GM12873 (cell line): ENCODE results near the gene GALNTL6.

Experiments
- TF ChIP-seq, protein P1 (sequence below): IDR thresholded peaks from 2 replicates; pipeline ENCODE4 v1.5.1; 2012; ENCODE audit warnings: low read depth, mild to moderate bottlenecking, moderate library complexity, low read length, control low read depth; ENCODE audit not compliant: insufficient read depth; ENCODE audit errors: missing control alignments

Gene GALNTL6

GRCh38 chr4:171981185-171981584, 168.0 kb downstream of the GALNTL6 start:
- TF ChIP-seq, protein P1, sequence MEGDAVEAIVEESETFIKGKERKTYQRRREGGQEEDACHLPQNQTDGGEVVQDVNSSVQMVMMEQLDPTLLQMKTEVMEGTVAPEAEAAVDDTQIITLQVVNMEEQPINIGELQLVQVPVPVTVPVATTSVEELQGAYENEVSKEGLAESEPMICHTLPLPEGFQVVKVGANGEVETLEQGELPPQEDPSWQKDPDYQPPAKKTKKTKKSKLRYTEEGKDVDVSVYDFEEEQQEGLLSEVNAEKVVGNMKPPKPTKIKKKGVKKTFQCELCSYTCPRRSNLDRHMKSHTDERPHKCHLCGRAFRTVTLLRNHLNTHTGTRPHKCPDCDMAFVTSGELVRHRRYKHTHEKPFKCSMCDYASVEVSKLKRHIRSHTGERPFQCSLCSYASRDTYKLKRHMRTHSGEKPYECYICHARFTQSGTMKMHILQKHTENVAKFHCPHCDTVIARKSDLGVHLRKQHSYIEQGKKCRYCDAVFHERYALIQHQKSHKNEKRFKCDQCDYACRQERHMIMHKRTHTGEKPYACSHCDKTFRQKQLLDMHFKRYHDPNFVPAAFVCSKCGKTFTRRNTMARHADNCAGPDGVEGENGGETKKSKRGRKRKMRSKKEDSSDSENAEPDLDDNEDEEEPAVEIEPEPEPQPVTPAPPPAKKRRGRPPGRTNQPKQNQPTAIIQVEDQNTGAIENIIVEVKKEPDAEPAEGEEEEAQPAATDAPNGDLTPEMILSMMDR: no peak

DNA sequence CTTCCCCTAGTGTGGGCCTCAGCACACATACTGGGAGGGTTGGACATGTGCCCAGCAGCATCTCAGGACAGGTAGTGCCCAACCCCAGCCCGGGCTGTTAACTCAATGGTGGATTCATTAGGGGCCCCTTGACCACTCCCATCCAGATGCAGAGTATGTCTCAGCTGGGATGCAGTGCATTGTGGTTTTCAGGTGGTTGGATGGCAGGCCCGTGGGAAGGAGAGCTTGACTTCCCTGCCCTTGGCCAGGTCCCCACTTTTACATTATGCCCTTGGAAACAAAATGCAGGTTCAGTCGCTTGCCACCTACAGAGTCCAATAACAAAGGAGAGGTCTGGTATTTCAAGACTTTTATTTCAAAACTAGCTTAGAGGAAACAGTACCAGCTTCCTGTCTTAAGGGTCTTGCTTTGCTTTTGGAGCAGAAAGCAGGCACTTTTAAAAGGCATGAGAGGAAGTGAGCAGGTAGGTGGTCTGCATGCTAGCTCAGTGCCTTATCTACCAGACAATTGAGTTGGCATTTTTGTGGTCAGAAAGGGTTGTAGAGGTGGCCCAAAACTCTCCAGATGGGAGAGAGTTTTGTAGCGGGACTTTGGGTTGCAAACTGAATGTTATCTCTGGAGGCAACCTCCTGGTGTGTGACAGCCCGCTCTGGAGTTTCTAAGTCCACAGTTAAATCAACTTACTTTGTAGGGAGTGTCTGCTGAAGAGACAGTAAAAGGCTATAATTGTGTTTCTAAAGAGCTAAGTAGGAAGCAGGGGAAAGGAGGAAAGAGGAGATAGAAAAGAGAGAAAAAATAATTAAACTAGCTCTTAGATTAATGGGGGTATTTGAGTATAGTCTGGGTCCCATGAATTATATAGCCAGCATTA, 171.0 kb downstream of the GALNTL6 start:
- TF ChIP-seq, protein P1: no peak

- TF ChIP-seq, protein P1: no peak
Observed at GRCh38 chr4:171985129-171985528, 171.9 kb downstream of the GALNTL6 start.

DNA sequence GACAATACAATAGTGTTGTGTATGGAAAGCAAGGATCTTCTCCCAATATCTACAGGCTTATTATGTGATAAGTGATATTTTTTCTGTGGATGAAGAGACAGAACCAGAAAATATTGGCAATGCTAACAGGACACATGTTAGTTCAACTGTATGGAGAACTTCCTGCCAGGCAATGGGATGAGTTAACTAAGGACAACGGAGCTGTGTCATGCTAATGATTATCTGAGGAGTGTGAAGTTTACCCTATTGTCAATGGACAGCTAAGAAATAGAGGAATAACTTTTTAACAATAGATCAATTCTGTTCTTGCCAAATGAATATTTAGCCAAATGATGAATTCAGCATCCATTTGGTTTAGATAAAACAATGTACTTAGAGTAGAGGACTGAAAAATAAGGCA, 180.0 kb downstream of the GALNTL6 start:
- TF ChIP-seq, protein P1: no peak

DNA sequence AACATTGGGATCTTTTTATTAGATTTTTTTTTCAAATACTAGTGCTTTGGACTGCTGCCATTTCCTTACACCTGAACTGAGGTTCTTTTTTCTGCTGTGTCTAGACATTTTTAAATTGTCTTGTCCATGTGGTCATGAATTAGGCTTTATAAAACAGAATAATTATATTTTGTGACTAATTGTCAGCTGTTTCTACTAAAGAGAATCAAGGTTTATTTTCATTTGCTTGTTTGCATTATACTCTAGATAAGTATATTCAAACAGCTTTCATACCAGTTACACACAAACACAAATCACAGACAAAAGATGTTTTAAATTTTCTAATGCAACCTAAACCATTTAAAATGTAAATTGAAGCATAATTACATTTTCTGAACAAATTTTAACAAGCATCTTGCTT, 194.7 kb downstream of the GALNTL6 start:
- TF ChIP-seq, protein P1: no peak

DNA sequence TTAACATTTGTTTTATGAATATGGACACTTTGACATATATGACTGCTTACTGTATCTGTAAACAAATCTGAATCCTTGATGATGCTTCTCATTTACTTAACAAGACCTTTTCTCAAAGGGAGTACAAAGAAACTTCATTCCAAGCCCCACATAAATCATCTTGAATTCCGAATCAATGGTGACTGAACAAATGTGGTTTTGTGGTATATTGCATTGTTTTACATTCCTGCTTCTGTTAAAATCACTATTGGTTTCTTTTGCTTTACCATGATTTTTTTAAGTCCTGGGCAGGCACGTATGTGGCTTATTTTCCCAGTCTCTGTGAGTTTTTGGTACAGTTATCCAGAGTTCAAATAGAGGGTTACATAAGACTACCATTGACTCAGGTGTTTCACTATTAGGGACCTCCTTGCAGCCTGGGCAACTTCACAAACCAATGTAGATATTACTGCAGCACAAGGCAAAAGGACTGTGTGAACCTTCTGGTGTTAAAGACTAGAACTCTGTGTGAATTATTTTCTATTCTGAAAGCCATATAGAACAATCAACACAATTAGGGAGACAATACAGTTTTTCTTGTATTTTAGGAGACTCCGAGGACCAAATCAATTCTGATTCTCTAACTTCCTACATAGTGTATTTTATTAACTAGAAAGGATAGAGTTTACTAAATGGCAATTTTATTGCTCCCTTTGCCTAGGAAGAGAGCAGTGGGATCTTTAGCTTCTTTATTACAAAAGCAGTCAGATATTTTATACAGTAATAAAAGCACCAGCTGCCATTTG, 196.4 kb downstream of the GALNTL6 start:
- TF ChIP-seq, protein P1: no peak

GRCh38 chr4:172011196-172011595, 198.0 kb downstream of the GALNTL6 start:
- TF ChIP-seq, protein P1: no peak
